H1 (cell line): ENCODE measurements around the gene IQCN. TPM values are rescaled to one million over a fixed set of nuclear protein-coding genes. Genes with fewer than 3 reads are reported as not detected.

Experiments used
- BCL11A ChIP-seq, 2 experiments: IDR thresholded peaks; one replicate each; pipeline ENCODE4 v1.6.1; 2011; ENCODE audit warnings: low read depth in 2 of 2, low read length in 2 of 2, mild to moderate bottlenecking in 2 of 2
- CEBPB ChIP-seq: IDR thresholded peaks from 2 replicates; pipeline ENCODE4 v1.6.1; 2012; ENCODE audit warnings: low read depth, low read length
- CHD1 ChIP-seq: IDR thresholded peaks from 2 replicates; pipeline ENCODE4 v1.6.1; 2012; ENCODE audit warnings: low read depth, low read length, improper control_type of control experiment
- CREB1 ChIP-seq: IDR thresholded peaks from 2 replicates; pipeline ENCODE4 v1.6.1; 2012; ENCODE audit warnings: inconsistent platforms
- CTBP2 ChIP-seq: IDR thresholded peaks from 2 replicates; pipeline ENCODE4 v1.7.0; 2011; ENCODE audit warnings: borderline replicate concordance, mild to moderate bottlenecking, moderate library complexity, mixed read lengths, low read length; ENCODE audit not compliant: insufficient read depth, insufficient read length
- EP300 ChIP-seq, 2 experiments: IDR thresholded peaks; 1 replicate in 1 of 2; 2 replicates in 1 of 2; pipeline ENCODE4 v1.6.1; 2011 to 2012; ENCODE audit warnings: low read depth in 2 of 2, low read length in 2 of 2, mild to moderate bottlenecking in 2 of 2, borderline replicate concordance in 1 of 2, inconsistent platforms in 1 of 2, moderate library complexity in 1 of 2
- MAFK ChIP-seq: IDR thresholded peaks from 2 replicates; pipeline ENCODE4 v1.6.1; 2012; ENCODE audit warnings: low read depth, mild to moderate bottlenecking, improper control_type of control experiment, low read length
- MAX ChIP-seq: IDR thresholded peaks from 2 replicates; pipeline ENCODE4 v1.6.1; 2012; ENCODE audit warnings: inconsistent platforms
- PHF8 ChIP-seq: fragments of 200-600 bp; sonication (generic); conservative IDR thresholded peaks from 2 replicates; pipeline ENCODE4 v1.7.1; 2012; ENCODE audit warnings: low read depth, mild to moderate bottlenecking, inconsistent platforms, low read length, moderate library complexity
- POLR2A ChIP-seq, 2 experiments: IDR thresholded peaks; 1 replicate in 1 of 2; 2 replicates in 1 of 2; pipeline ENCODE4 v1.6.1; 2011; ENCODE audit warnings: low read depth in 2 of 2, low read length in 2 of 2, mild to moderate bottlenecking in 2 of 2; ENCODE audit errors: control extremely low read depth in 1 of 2
- POU5F1 ChIP-seq: IDR thresholded peaks from 2 replicates; pipeline ENCODE4 v1.6.1; 2011; ENCODE audit warnings: low read depth, mild to moderate bottlenecking, low read length, moderate library complexity
- RAD21 ChIP-seq, 2 experiments: IDR thresholded peaks in 1 of 2; conservative IDR thresholded peaks in 1 of 2; 2 replicates each; pipeline ENCODE4 v1.6.1; 2011; ENCODE audit warnings: low read depth in 2 of 2, low read length in 2 of 2, improper control_type of control experiment in 1 of 2, inconsistent platforms in 1 of 2, mild to moderate bottlenecking in 1 of 2, moderate library complexity in 1 of 2
- RBBP5 ChIP-seq: IDR thresholded peaks from 2 replicates; pipeline ENCODE4 v1.7.1; 2012; ENCODE audit warnings: low read depth, mild to moderate bottlenecking, inconsistent platforms, low read length, moderate library complexity, borderline replicate concordance
- SP2 ChIP-seq: IDR thresholded peaks from 2 replicates; pipeline ENCODE4 v1.6.1; 2012; ENCODE audit warnings: mild to moderate bottlenecking, low read length, inconsistent platforms
- SP4 ChIP-seq: IDR thresholded peaks from 2 replicates; pipeline ENCODE4 v1.6.1; 2012; ENCODE audit warnings: low read length, inconsistent platforms
- TAF1 ChIP-seq: IDR thresholded peaks from 2 replicates; pipeline ENCODE4 v1.6.1; 2011; ENCODE audit warnings: mild to moderate bottlenecking, low read depth, low read length
- ZNF274 ChIP-seq: IDR thresholded peaks from 2 replicates; pipeline ENCODE4 v1.7.0; 2012; ENCODE audit warnings: low read length, borderline replicate concordance; ENCODE audit errors: extremely low read depth
- polyA plus RNA-seq, 7 experiments: library from polyadenylated mRNA; depleted of rRNA in 3 of 7; stranded (reverse) in 5 of 7; unstranded in 2 of 7; fragments of >200 nt in 5 of 7; fragments of 200-250 nt in 2 of 7; gene quantifications; 1 replicate in 5 of 7; 2 replicates in 1 of 7; 4 replicates in 1 of 7; pipeline versions ENCODE4 v1.2.1 to v1.2.3, GENCODE V29; 2011 to 2013; ENCODE audit warnings: missing spikeins in 2 of 7, mixed read lengths in 2 of 7
- total RNA-seq: library from RNA; stranded (reverse); fragmentation: NEBNext Ultra II Directional; extraction: Animal tissue kit (Norgen Biotek cat#: 25700); gene quantifications from 2 replicates; pipeline ENCODE4 v1.2.1, GENCODE V29; 2021
- TF ChIP-seq, protein P1 (sequence below): IDR thresholded peaks from 2 replicates; pipeline ENCODE4 v1.6.1; 2012; ENCODE audit warnings: low read length, inconsistent platforms
- TF ChIP-seq, protein P2 (sequence below): IDR thresholded peaks from 2 replicates; pipeline ENCODE4 v1.6.1; 2012; ENCODE audit warnings: inconsistent platforms
- TF ChIP-seq, protein P3 (sequence below): IDR thresholded peaks from 2 replicates; pipeline ENCODE4 v1.6.1; 2011; ENCODE audit warnings: low read length, improper control_type of control experiment

Gene IQCN
- total and polyA plus RNA-seq, 2 of the 8 experiments (the other 6 are each of a cell fraction or from before 2014, with no cell fraction given) = 0.36 to 1.0 TPM

DNA sequence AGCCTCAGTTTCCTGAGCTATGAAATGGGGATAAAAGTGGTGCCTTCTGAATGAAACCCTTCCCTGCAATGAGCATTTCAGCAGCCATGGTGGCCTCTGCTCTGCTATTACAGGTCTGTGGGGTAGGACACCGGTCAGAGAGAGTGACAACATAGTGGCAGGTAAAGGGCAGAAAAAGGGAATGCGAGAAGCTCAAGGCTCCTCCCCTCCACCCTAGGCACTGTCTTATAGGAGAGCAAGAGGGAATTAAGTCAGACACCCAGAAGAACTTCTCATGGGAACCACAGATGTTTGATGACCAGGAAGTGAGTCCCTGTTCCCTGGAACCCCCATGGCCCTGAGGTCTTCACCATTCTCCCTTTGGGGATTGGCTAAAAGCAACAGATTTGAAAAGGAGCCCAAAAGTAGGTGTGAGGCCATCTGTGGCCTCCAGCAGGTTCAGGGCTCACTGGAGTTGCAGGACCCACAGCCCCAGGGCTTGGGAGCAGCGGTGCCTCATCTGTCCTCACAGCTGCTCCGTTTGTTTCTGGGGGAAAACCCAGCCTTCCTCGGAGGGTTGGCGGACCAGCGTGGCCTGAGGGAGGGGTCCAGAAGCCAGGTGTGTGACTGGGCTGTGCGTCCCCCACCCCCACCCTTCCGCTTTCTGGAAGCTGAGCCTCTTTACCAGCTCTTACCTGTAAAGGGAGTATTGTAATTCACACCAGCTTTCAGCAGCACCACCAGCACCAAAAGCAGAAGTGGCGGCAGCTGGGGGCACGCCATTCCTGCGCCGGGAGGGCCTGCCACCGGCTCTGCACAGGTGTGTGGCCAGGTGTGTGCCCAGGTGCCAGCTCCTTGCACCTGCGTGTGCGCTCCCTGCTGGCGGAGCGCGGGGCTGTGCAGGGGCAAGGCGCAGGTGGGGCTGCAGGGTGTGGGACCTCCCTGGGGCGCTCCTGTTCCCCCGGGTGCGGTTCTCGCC is 19.4 kb downstream of the IQCN start (continued):
- TF ChIP-seq RAD21 (IDR thresholded peaks at IDR 0.05 in 1 of 2, conservative IDR thresholded peaks at IDR 0.05 in 1 of 2; ENCODE audit: low read depth in 2 of 2, low read length in 2 of 2) = peak; percentile 25 to 44; a peak in 2 of 4 replicates
- no peak for TF ChIP-seq SP4
- no peak for TF ChIP-seq BCL11A (IDR thresholded peaks at IDR 0.05; ENCODE audit: low read depth in 2 of 2, low read length in 2 of 2)
- TF ChIP-seq CEBPB = no peak
- no peak for TF ChIP-seq CREB1
- no peak for TF ChIP-seq PHF8
- TF ChIP-seq TAF1 = no peak
- TF ChIP-seq, protein P1, sequence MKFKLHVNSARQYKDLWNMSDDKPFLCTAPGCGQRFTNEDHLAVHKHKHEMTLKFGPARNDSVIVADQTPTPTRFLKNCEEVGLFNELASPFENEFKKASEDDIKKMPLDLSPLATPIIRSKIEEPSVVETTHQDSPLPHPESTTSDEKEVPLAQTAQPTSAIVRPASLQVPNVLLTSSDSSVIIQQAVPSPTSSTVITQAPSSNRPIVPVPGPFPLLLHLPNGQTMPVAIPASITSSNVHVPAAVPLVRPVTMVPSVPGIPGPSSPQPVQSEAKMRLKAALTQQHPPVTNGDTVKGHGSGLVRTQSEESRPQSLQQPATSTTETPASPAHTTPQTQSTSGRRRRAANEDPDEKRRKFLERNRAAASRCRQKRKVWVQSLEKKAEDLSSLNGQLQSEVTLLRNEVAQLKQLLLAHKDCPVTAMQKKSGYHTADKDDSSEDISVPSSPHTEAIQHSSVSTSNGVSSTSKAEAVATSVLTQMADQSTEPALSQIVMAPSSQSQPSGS = no peak
- TF ChIP-seq CHD1 = no peak
- TF ChIP-seq ZNF274 = no peak
- TF ChIP-seq MAFK = no peak
- TF ChIP-seq RBBP5 = no peak
- TF ChIP-seq, protein P2, sequence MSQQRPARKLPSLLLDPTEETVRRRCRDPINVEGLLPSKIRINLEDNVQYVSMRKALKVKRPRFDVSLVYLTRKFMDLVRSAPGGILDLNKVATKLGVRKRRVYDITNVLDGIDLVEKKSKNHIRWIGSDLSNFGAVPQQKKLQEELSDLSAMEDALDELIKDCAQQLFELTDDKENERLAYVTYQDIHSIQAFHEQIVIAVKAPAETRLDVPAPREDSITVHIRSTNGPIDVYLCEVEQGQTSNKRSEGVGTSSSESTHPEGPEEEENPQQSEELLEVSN = peak; percentile 53; the same call in 1 of the 2 replicates
- TF ChIP-seq POLR2A (IDR thresholded peaks at IDR 0.05; ENCODE audit: control extremely low read depth in 1 of 2, low read depth in 2 of 2, low read length in 2 of 2) = no peak
- peak; percentile 61; the same call in 1 of the 2 replicates for TF ChIP-seq MAX
- TF ChIP-seq, protein P3, sequence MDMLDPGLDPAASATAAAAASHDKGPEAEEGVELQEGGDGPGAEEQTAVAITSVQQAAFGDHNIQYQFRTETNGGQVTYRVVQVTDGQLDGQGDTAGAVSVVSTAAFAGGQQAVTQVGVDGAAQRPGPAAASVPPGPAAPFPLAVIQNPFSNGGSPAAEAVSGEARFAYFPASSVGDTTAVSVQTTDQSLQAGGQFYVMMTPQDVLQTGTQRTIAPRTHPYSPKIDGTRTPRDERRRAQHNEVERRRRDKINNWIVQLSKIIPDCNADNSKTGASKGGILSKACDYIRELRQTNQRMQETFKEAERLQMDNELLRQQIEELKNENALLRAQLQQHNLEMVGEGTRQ = no peak
- no peak for TF ChIP-seq SP2
- TF ChIP-seq EP300 (IDR thresholded peaks at IDR 0.05; ENCODE audit: borderline replicate concordance in 1 of 2, low read depth in 2 of 2, low read length in 2 of 2) = no peak
- no peak for TF ChIP-seq CTBP2
- no peak for TF ChIP-seq POU5F1
